ENCODE data around the gene ADISSP.
A peak's percentile ranks its signal among the peaks of the same experiment; 100 is the strongest.

Gene ADISSP

DNA sequence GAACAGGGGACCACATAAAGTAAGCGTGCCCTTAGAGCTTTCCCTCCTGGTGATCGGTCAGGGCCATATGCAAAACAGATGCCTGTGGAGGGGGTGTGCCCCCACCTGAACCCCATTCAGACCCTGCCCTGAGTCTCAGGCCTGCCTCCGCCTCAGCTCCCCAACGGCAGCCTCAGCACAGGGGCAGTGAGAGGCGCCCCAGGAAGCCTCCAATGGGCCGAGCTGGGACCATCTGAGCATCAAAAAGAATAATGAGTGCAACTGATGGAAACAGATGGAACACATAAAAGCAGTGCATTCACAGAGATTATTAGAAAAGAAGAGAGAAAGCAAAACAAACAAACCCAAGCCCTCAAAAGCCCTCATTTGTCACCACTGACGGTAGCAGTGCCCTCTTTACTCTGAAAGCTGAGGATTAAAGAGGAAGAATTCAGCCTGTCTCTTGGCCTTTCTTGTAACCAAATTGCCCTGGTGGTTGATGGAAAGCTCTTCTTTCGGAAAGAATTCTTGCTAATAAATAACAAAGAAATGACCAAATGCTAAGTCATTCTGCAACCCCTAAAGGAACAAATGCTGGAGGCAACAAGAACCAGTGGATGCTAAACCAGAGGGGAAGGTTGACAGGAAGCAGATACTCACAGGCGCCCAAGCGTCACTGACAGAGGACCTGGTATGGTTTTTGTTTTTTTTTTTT lies 6.8 kb downstream of the ADISSP start:
- Histone ChIP-seq H3K23ac (ENCODE audit: low read length) (no peak overlapping the region), H3K79me2 (ENCODE audit: control insufficient read depth, insufficient read depth, low read length, poor library complexity) (no peaks in the 10 kb centered on the region), H2AFZ (ENCODE audit: insufficient read depth, low read length, poor library complexity) (no peak overlapping the region), H3K36me3 (ENCODE audit: control insufficient read depth in 1 of 2, insufficient read depth in 2 of 2, low read length in 2 of 2) (peaks cover 4% of the 10 kb centered on the region in 2 experiments), H2BK120ac (ENCODE audit: insufficient read depth, low read length, poor library complexity) (no peak overlapping the region), H4K12ac (ENCODE audit: low read depth, low read length) (no peak overlapping the region), H3K4ac (ENCODE audit: low read depth, low read length) (no peak overlapping the region), H2BK5ac (ENCODE audit: low read depth, low read length, poor library complexity) (no peak overlapping the region), H3K27me3 (ENCODE audit: insufficient read depth, low read length) (no peaks in the 10 kb centered on the region), H2BK12ac (ENCODE audit: low read length) (no peak overlapping the region), H3K14ac (ENCODE audit: low read length) (no peak overlapping the region), H3K79me1 (ENCODE audit: low read length) (no peaks in the 10 kb centered on the region), H4K91ac (ENCODE audit: low read depth, low read length) (no peak overlapping the region), H3K27ac (ENCODE audit: low read depth, low read length) (peak overlapping the region; percentile 7), H3K4me1 (ENCODE audit: control insufficient read depth in 1 of 2, insufficient read depth in 2 of 2, low read length in 2 of 2) (peaks cover 0 to 3% of the 10 kb centered on the region in 2 experiments), H3K4me3 (ENCODE audit: low read depth, low read length) (no peak overlapping the region), H3K18ac (ENCODE audit: low read length) (no peak overlapping the region), H3K4me2 (ENCODE audit: low read length) (no peak overlapping the region), H4K8ac (ENCODE audit: low read depth, low read length) (no peak overlapping the region), H3K9ac (ENCODE audit: low read length) (no peak overlapping the region), H2AK5ac (ENCODE audit: low read length) (no peak overlapping the region), H3K9me3 (ENCODE audit: insufficient read depth, low read depth, low read length) (no peaks in the 10 kb centered on the region)
- no CpG with 5 or more reads among the region's 10 CpGs for WGBS (ENCODE audit: extremely low coverage, insufficient coverage, insufficient read length)
- DNase-seq = no peak

DNA sequence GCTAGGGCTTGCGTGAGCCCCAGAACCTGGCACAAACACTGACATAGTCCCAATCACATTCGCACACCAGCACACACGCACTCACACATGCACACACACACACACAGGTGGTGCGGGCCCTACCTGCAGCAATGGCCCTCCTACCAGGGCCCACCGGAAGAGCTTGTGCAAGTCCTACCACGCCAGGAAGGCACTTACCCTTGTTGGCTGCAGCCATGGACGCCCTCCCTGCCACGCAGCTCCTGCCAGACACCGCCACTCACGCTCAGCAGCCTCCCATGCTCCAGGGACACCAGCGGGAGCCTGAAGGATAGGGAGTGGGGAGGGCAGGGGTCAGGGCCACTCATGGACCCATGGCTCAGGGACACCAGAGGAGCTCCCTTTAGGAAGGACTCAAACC lies 7.7 kb downstream of the ADISSP start:
- H3K79me1 ChIP-seq (ENCODE audit: low read length) = no peaks in the 10 kb centered on the region
- no peak overlapping the region for H2BK12ac ChIP-seq (ENCODE audit: low read length)
- no peak overlapping the region for H2BK120ac ChIP-seq (ENCODE audit: insufficient read depth, low read length, poor library complexity)
- H3K27ac ChIP-seq (ENCODE audit: low read depth, low read length) = no peak overlapping the region
- H3K79me2 ChIP-seq (ENCODE audit: control insufficient read depth, insufficient read depth, low read length, poor library complexity) = no peaks in the 10 kb centered on the region
- no peak overlapping the region for H4K8ac ChIP-seq (ENCODE audit: low read depth, low read length)
- H3K23ac ChIP-seq (ENCODE audit: low read length) = no peak overlapping the region
- no peak overlapping the region for H3K9ac ChIP-seq (ENCODE audit: low read length)
- WGBS (ENCODE audit: extremely low coverage, insufficient coverage, insufficient read length) = no CpG with 5 or more reads among the region's 11 CpGs
- H3K4ac ChIP-seq (ENCODE audit: low read depth, low read length) = no peak overlapping the region
- H2AK5ac ChIP-seq (ENCODE audit: low read length) = no peak overlapping the region
- H3K9me3 ChIP-seq (ENCODE audit: insufficient read depth, low read depth, low read length) = no peaks in the 10 kb centered on the region
- no peak overlapping the region for H2AFZ ChIP-seq (ENCODE audit: insufficient read depth, low read length, poor library complexity)
- H3K4me2 ChIP-seq (ENCODE audit: low read length) = no peak overlapping the region
- no peak overlapping the region for H3K18ac ChIP-seq (ENCODE audit: low read length)
- H3K27me3 ChIP-seq (ENCODE audit: insufficient read depth, low read length) = no peaks in the 10 kb centered on the region
- H3K36me3 ChIP-seq (ENCODE audit: control insufficient read depth in 1 of 2, insufficient read depth in 2 of 2, low read length in 2 of 2) = peaks cover 4% of the 10 kb centered on the region in 2 experiments
- H3K4me3 ChIP-seq (ENCODE audit: low read depth, low read length) = no peak overlapping the region
- H2BK5ac ChIP-seq (ENCODE audit: low read depth, low read length, poor library complexity) = no peak overlapping the region
- no peak for DNase-seq
- H4K91ac ChIP-seq (ENCODE audit: low read depth, low read length) = no peak overlapping the region
- H3K4me1 ChIP-seq (ENCODE audit: control insufficient read depth in 1 of 2, insufficient read depth in 2 of 2, low read length in 2 of 2) = peaks cover 0 to 3% of the 10 kb centered on the region in 2 experiments
- no peak overlapping the region for H3K14ac ChIP-seq (ENCODE audit: low read length)
- no peak overlapping the region for H4K12ac ChIP-seq (ENCODE audit: low read depth, low read length)

DNA sequence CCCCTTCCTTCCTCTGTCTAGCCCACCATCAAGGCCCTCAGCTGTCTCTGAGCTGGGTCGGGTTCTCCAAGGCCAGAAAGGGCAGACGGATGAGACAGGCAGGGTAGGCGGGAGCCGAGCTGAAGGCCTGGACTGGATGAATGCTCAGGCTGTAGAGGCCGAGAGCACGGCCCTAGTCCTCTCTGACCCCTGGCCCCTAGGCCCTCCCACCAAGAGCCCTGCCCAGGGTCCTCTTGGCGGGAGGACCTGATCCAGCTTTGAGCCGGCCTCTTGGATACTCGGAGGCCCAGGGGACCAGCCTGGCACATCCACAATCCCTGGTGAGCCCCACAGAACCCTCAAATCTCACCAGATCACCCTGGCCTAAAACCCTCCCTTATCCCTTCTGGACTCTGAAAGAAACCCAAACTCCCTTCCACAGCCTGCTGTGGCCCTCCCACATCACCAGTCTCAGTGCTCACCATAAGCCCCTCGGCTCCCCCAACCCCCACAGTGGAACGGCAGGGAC lies 8.2 kb downstream of the ADISSP start:
- H3K27me3 ChIP-seq (ENCODE audit: insufficient read depth, low read length) = no peaks in the 10 kb centered on the region
- no CpG with 5 or more reads among the region's 11 CpGs for WGBS (ENCODE audit: extremely low coverage, insufficient coverage, insufficient read length)

DNA sequence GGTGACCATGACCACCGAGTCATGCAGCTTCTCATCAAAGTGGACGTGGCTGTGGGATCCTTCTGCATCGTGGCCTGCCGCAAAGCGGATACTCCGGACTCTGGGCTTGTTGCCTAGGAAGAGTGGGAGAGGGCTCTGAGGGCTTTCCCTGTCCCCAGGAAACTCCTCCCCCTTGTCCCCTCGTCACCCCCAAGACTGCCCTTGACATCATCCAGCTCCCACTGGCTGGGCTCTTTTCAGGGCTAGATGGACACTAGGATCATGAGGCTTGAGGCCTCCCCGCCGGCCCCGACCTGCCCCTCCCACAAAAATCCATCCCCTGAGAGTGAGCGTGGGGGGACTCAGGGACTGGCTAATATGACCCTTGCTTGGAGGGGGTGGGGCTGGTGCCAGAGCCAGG lies 9.0 kb downstream of the ADISSP start:
- Histone ChIP-seq H2BK5ac (ENCODE audit: low read depth, low read length, poor library complexity) (no peak overlapping the region), H3K4me3 (ENCODE audit: low read depth, low read length) (no peak overlapping the region), H3K23ac (ENCODE audit: low read length) (no peak overlapping the region), H3K36me3 (ENCODE audit: control insufficient read depth in 1 of 2, insufficient read depth in 2 of 2, low read length in 2 of 2) (peaks cover 4% of the 10 kb centered on the region in 2 experiments), H3K18ac (ENCODE audit: low read length) (no peak overlapping the region), H3K9me3 (ENCODE audit: insufficient read depth, low read depth, low read length) (no peaks in the 10 kb centered on the region), H4K91ac (ENCODE audit: low read depth, low read length) (no peak overlapping the region), H2AFZ (ENCODE audit: insufficient read depth, low read length, poor library complexity) (no peak overlapping the region), H3K4ac (ENCODE audit: low read depth, low read length) (no peak overlapping the region), H3K27ac (ENCODE audit: low read depth, low read length) (no peak overlapping the region), H3K79me1 (ENCODE audit: low read length) (no peaks in the 10 kb centered on the region), H2BK12ac (ENCODE audit: low read length) (no peak overlapping the region), H3K27me3 (ENCODE audit: insufficient read depth, low read length) (no peaks in the 10 kb centered on the region), H3K4me1 (ENCODE audit: control insufficient read depth in 1 of 2, insufficient read depth in 2 of 2, low read length in 2 of 2) (peaks cover 0 to 3% of the 10 kb centered on the region in 2 experiments), H3K14ac (ENCODE audit: low read length) (no peak overlapping the region), H2AK5ac (ENCODE audit: low read length) (no peak overlapping the region), H3K9ac (ENCODE audit: low read length) (no peak overlapping the region), H2BK120ac (ENCODE audit: insufficient read depth, low read length, poor library complexity) (no peak overlapping the region), H4K8ac (ENCODE audit: low read depth, low read length) (no peak overlapping the region), H3K79me2 (ENCODE audit: control insufficient read depth, insufficient read depth, low read length, poor library complexity) (no peaks in the 10 kb centered on the region), H3K4me2 (ENCODE audit: low read length) (no peak overlapping the region), H4K12ac (ENCODE audit: low read depth, low read length) (no peak overlapping the region)
- WGBS (ENCODE audit: extremely low coverage, insufficient coverage, insufficient read length) = no CpG with 5 or more reads among the region's 11 CpGs
- DNase-seq = no peak

More for the DNA sequence above, 8.2 kb downstream of the ADISSP start:
- H2BK12ac ChIP-seq (ENCODE audit: low read length) = no peak overlapping the region
- H3K79me2 ChIP-seq (ENCODE audit: control insufficient read depth, insufficient read depth, low read length, poor library complexity) = no peaks in the 10 kb centered on the region
- H3K23ac ChIP-seq (ENCODE audit: low read length) = no peak overlapping the region
- peaks cover 4% of the 10 kb centered on the region in 2 experiments for H3K36me3 ChIP-seq (ENCODE audit: control insufficient read depth in 1 of 2, insufficient read depth in 2 of 2, low read length in 2 of 2)
- H3K4me2 ChIP-seq (ENCODE audit: low read length) = no peak overlapping the region
- no peak overlapping the region for H3K4ac ChIP-seq (ENCODE audit: low read depth, low read length)
- no peaks in the 10 kb centered on the region for H3K79me1 ChIP-seq (ENCODE audit: low read length)
- H4K91ac ChIP-seq (ENCODE audit: low read depth, low read length) = no peak overlapping the region
- no peak overlapping the region for H3K9ac ChIP-seq (ENCODE audit: low read length)
- H3K27ac ChIP-seq (ENCODE audit: low read depth, low read length) = no peak overlapping the region
- H3K9me3 ChIP-seq (ENCODE audit: insufficient read depth, low read depth, low read length) = no peaks in the 10 kb centered on the region
- no peak overlapping the region for H2BK5ac ChIP-seq (ENCODE audit: low read depth, low read length, poor library complexity)
- no peak overlapping the region for H4K12ac ChIP-seq (ENCODE audit: low read depth, low read length)
- peaks cover 0 to 3% of the 10 kb centered on the region in 2 experiments for H3K4me1 ChIP-seq (ENCODE audit: control insufficient read depth in 1 of 2, insufficient read depth in 2 of 2, low read length in 2 of 2)
- H3K14ac ChIP-seq (ENCODE audit: low read length) = no peak overlapping the region
- no peak overlapping the region for H3K4me3 ChIP-seq (ENCODE audit: low read depth, low read length)
- H2AK5ac ChIP-seq (ENCODE audit: low read length) = no peak overlapping the region
- no peak overlapping the region for H2BK120ac ChIP-seq (ENCODE audit: insufficient read depth, low read length, poor library complexity)
- H2AFZ ChIP-seq (ENCODE audit: insufficient read depth, low read length, poor library complexity) = no peak overlapping the region
- no peak for DNase-seq
- no peak overlapping the region for H4K8ac ChIP-seq (ENCODE audit: low read depth, low read length)
- H3K18ac ChIP-seq (ENCODE audit: low read length) = no peak overlapping the region

Data from trophoblast cell (in vitro differentiated cells and primary cell).